Stimulated activated naive CD8-positive, alpha-beta T cell treated with anti-CD3 and anti-CD28 coated beads, Interleukin-15, Interleukin-2, amounts not matched to agents 100 ng/mL and 50 ng/mL, for 24 hours (primary cell): ENCODE results near the gene KDM2A.

ENCODE experiments used
- H3K27ac Mint-ChIP-seq: one replicate; pipeline ENCODE4 v1.8.0; 2021; ENCODE audit warnings: mild to moderate bottlenecking, mixed read lengths
- H3K27me3 Mint-ChIP-seq: one replicate; pipeline ENCODE4 v1.8.0; 2021; ENCODE audit warnings: mixed read lengths
- H3K36me3 Mint-ChIP-seq: one replicate; pipeline ENCODE4 v1.8.0; 2021; ENCODE audit warnings: low read depth, mixed read lengths
- H3K4me1 Mint-ChIP-seq: one replicate; pipeline ENCODE4 v1.8.0; 2021; ENCODE audit warnings: low read depth, mixed read lengths
- H3K4me3 Mint-ChIP-seq: one replicate; pipeline ENCODE4 v1.8.0; 2021; ENCODE audit warnings: mild to moderate bottlenecking, mixed read lengths
- H3K9me3 Mint-ChIP-seq: one replicate; pipeline ENCODE4 v1.8.0; 2021; ENCODE audit warnings: mixed read lengths

KDM2A gene

GRCh38 chr11:67264260-67264659, 145.2 kb downstream of the KDM2A start:
- peak overlapping the region; percentile 56 for H3K4me3 Mint-ChIP-seq
- H3K9me3 Mint-ChIP-seq, result no peaks in the 10 kb centered on the region
- H3K27me3 Mint-ChIP-seq, result no peaks in the 10 kb centered on the region
- peaks cover 63% of the 10 kb centered on the region for H3K4me1 Mint-ChIP-seq
- peak overlapping the region; percentile 89 for H3K27ac Mint-ChIP-seq
- H3K36me3 Mint-ChIP-seq, result peaks cover 20% of the 10 kb centered on the region

- Mint-ChIP-seq H3K36me3 (peaks cover 28% of the 10 kb centered on the region), H3K4me1 (peaks cover 71% of the 10 kb centered on the region)
Measured at GRCh38 chr11:67264877-67265632, 146.0 kb downstream of the KDM2A start.

GRCh38 chr11:67265633-67266448, 146.8 kb downstream of the KDM2A start:
- peak overlapping the region; percentile 89 for H3K27ac Mint-ChIP-seq
- H3K27me3 Mint-ChIP-seq, result no peaks in the 10 kb centered on the region
- peaks cover 36% of the 10 kb centered on the region for H3K36me3 Mint-ChIP-seq
- H3K4me3 Mint-ChIP-seq, result peak overlapping the region; percentile 78
- H3K4me1 Mint-ChIP-seq, result peaks cover 79% of the 10 kb centered on the region
- no peaks in the 10 kb centered on the region for H3K9me3 Mint-ChIP-seq

More at GRCh38 chr11:67264877-67265632, 146.0 kb downstream of the KDM2A start:
- Mint-ChIP-seq H3K27me3 (no peaks in the 10 kb centered on the region), H3K4me3 (peak overlapping the region; percentile 78), H3K27ac (peak overlapping the region; percentile 89), H3K9me3 (no peaks in the 10 kb centered on the region)

- peaks cover 83% of the 10 kb centered on the region for H3K4me1 Mint-ChIP-seq
- H3K4me3 Mint-ChIP-seq, result peak within 1 kb of the TSS; percentile 98
- no peaks in the 10 kb centered on the region for H3K9me3 Mint-ChIP-seq
- H3K27me3 Mint-ChIP-seq, result no peaks in the 10 kb centered on the region
- peak within 1 kb of the TSS; percentile 99 for H3K27ac Mint-ChIP-seq
- peaks cover 38% of the 10 kb centered on the region for H3K36me3 Mint-ChIP-seq
Measured at GRCh38 chr11:67266449-67267187, 147.6 kb downstream of the KDM2A start, which contains the start of gene GRK2. Gene GRK2, plus strand, starts transcription at chr11:67266473. Its CDS starts 227 bp downstream, at chr11:67266700.

- Mint-ChIP-seq H3K4me3 (peak overlapping the region; percentile 98), H3K27ac (peak overlapping the region; percentile 99), H3K9me3 (no peaks in the 10 kb centered on the region), H3K36me3 (peaks cover 38% of the 10 kb centered on the region), H3K27me3 (no peaks in the 10 kb centered on the region), H3K4me1 (peaks cover 84% of the 10 kb centered on the region)
Measured at GRCh38 chr11:67267188-67268080, 148.4 kb downstream of the KDM2A start.

- peaks cover 38% of the 10 kb centered on the region for H3K36me3 Mint-ChIP-seq
- H3K27me3 Mint-ChIP-seq, result no peaks in the 10 kb centered on the region
- peak overlapping the region; percentile 99 for H3K27ac Mint-ChIP-seq
- no peaks in the 10 kb centered on the region for H3K9me3 Mint-ChIP-seq
- H3K4me3 Mint-ChIP-seq, result peak overlapping the region; percentile 98
- peaks cover 84% of the 10 kb centered on the region for H3K4me1 Mint-ChIP-seq
Measured at GRCh38 chr11:67268081-67268961, 149.3 kb downstream of the KDM2A start.

- H3K4me3 Mint-ChIP-seq, result peak overlapping the region; percentile 98
- H3K4me1 Mint-ChIP-seq, result peaks cover 84% of the 10 kb centered on the region
- peak overlapping the region; percentile 100 for H3K27ac Mint-ChIP-seq
- no peaks in the 10 kb centered on the region for H3K9me3 Mint-ChIP-seq
- H3K27me3 Mint-ChIP-seq, result no peaks in the 10 kb centered on the region
- peaks cover 38% of the 10 kb centered on the region for H3K36me3 Mint-ChIP-seq
Measured at GRCh38 chr11:67268962-67269268, 149.9 kb downstream of the KDM2A start.

GRCh38 chr11:67269401-67270255, 150.6 kb downstream of the KDM2A start:
- H3K4me1 Mint-ChIP-seq, result peaks cover 84% of the 10 kb centered on the region
- H3K9me3 Mint-ChIP-seq, result no peaks in the 10 kb centered on the region
- H3K36me3 Mint-ChIP-seq, result peaks cover 42% of the 10 kb centered on the region
- H3K27me3 Mint-ChIP-seq, result no peaks in the 10 kb centered on the region
- H3K4me3 Mint-ChIP-seq, result peak overlapping the region; percentile 98
- peak overlapping the region; percentile 100 for H3K27ac Mint-ChIP-seq

GRCh38 chr11:67270256-67271204, 151.5 kb downstream of the KDM2A start:
- H3K36me3 Mint-ChIP-seq, result peaks cover 43% of the 10 kb centered on the region
- H3K9me3 Mint-ChIP-seq, result no peaks in the 10 kb centered on the region
- H3K4me3 Mint-ChIP-seq, result peak overlapping the region; percentile 98

GRCh38 chr11:67271205-67271540, 152.1 kb downstream of the KDM2A start:
- no peaks in the 10 kb centered on the region for H3K9me3 Mint-ChIP-seq
- H3K36me3 Mint-ChIP-seq, result peaks cover 43% of the 10 kb centered on the region

More at GRCh38 chr11:67270256-67271204, 151.5 kb downstream of the KDM2A start:
- H3K27me3 Mint-ChIP-seq, result no peaks in the 10 kb centered on the region
- peak overlapping the region; percentile 100 for H3K27ac Mint-ChIP-seq
- H3K4me1 Mint-ChIP-seq, result peaks cover 84% of the 10 kb centered on the region

GRCh38 chr11:67271541-67272284, 152.7 kb downstream of the KDM2A start:
- Mint-ChIP-seq H3K4me3 (peak overlapping the region; percentile 98), H3K27ac (peak overlapping the region; percentile 100), H3K4me1 (peaks cover 90% of the 10 kb centered on the region), H3K27me3 (no peaks in the 10 kb centered on the region), H3K9me3 (no peaks in the 10 kb centered on the region), H3K36me3 (peaks cover 47% of the 10 kb centered on the region)

More at GRCh38 chr11:67271205-67271540, 152.1 kb downstream of the KDM2A start:
- Mint-ChIP-seq H3K27me3 (no peaks in the 10 kb centered on the region), H3K4me1 (peaks cover 84% of the 10 kb centered on the region), H3K4me3 (peak overlapping the region; percentile 98), H3K27ac (peak overlapping the region; percentile 100)
